Measurements from ENCODE around the gene LSM10. TPM values are rescaled to one million over a fixed set of nuclear protein-coding genes. Genes with fewer than 3 reads are reported as not detected.

The LSM10 gene
- total RNA-seq, 1 donor from 2014 or later: 44.8 TPM

GRCh38 chr1:36385410-36386264 is 12.1 kb downstream of the LSM10 start, which contains the start of gene STK40:
Gene STK40 (minus strand): TSS chr1:36385924. CDS start chr1:36361332, 24,592 bp downstream.
- intact Hi-C loops (cut with micrococcal nuclease): loop anchor here (1.0 to 5.0 kb wide), 9 partner anchors 12 to 1087 kb away; partner anchors contain the start of genes EVA1B, LSM10, MRPS15 and OSCP1

GRCh38 chr1:36384542-36385409 is 12.9 kb downstream of the LSM10 start:
- intact Hi-C loops (cut with micrococcal nuclease): loop anchor here (5.0 kb wide), 2 partner anchors 62 to 1088 kb away; partner anchors contain the start of genes EVA1B and ZC3H12A

- intact Hi-C loops (cut with micrococcal nuclease): no loop called here
Observed at GRCh38 chr1:36383240-36383639, 14.5 kb downstream of the LSM10 start.

- intact Hi-C loops (cut with micrococcal nuclease): no loop called here
Observed at GRCh38 chr1:36382669-36383068, 15.0 kb downstream of the LSM10 start.

GRCh38 chr1:36382231-36382630 is 15.5 kb downstream of the LSM10 start:
- intact Hi-C loops (cut with micrococcal nuclease): no loop called here

GRCh38 chr1:36381405-36381804 is 16.3 kb downstream of the LSM10 start:
- intact Hi-C loops (cut with micrococcal nuclease): no loop called here

GRCh38 chr1:36380782-36381181 is 16.9 kb downstream of the LSM10 start:
- intact Hi-C loops (cut with micrococcal nuclease): no loop called here

GRCh38 chr1:36380143-36380619 is 17.5 kb downstream of the LSM10 start:
- intact Hi-C loops (cut with micrococcal nuclease): no loop called here

GRCh38 chr1:36377791-36378492 is 19.8 kb downstream of the LSM10 start:
- intact Hi-C loops (cut with micrococcal nuclease): no loop called here

GRCh38 chr1:36372617-36373016 is 25.1 kb downstream of the LSM10 start:
- intact Hi-C loops (cut with micrococcal nuclease): no loop called here

- intact Hi-C loops (cut with micrococcal nuclease): loop anchor here (1.0 to 5.0 kb wide), 6 partner anchors 27 to 222 kb away; partner anchors contain the start of genes EVA1B, SH3D21, THRAP3 and TRAPPC3
Observed at GRCh38 chr1:36369061-36369861, 28.4 kb downstream of the LSM10 start.

- intact Hi-C loops (cut with micrococcal nuclease): loop anchor here (5.0 kb wide), 4 partner anchors 45 to 220 kb away; partner anchors contain the start of genes EVA1B, SH3D21, THRAP3 and TRAPPC3
Observed at GRCh38 chr1:36367798-36368197, 29.9 kb downstream of the LSM10 start.

GRCh38 chr1:36367066-36367465 is 30.6 kb downstream of the LSM10 start:
- intact Hi-C loops (cut with micrococcal nuclease): loop anchor here (5.0 kb wide), 4 partner anchors 45 to 220 kb away; partner anchors contain the start of genes EVA1B, SH3D21, THRAP3 and TRAPPC3

GRCh38 chr1:36366091-36366661 is 31.5 kb downstream of the LSM10 start:
- intact Hi-C loops (cut with micrococcal nuclease): loop anchor here (5.0 kb wide), 4 partner anchors 44 to 219 kb away; partner anchors contain the start of genes EVA1B, SH3D21, THRAP3 and TRAPPC3

GRCh38 chr1:36365381-36365780 is 32.3 kb downstream of the LSM10 start:
- intact Hi-C loops (cut with micrococcal nuclease): loop anchor here (5.0 kb wide), 4 partner anchors 43 to 218 kb away; partner anchors contain the start of genes EVA1B, SH3D21, THRAP3 and TRAPPC3

GRCh38 chr1:36359911-36360550 is 37.7 kb downstream of the LSM10 start:
- intact Hi-C loops (cut with micrococcal nuclease): no loop called here

GRCh38 chr1:36359383-36359782 is 38.3 kb downstream of the LSM10 start:
- intact Hi-C loops (cut with micrococcal nuclease): no loop called here

GRCh38 chr1:36358514-36359084 is 39.1 kb downstream of the LSM10 start:
- intact Hi-C loops (cut with micrococcal nuclease): no loop called here
